Thyroid gland (tissue), 4 donors: ENCODE results near the gene TBC1D16.

Experiments used
- CTCF ChIP-seq, 6 experiments: fragments of 200-600 bp in 3 of 6; fragments of 450-650 bp in 3 of 6; sonication (generic) in 3 of 6; IDR thresholded peaks; one replicate each; pipeline ENCODE4 v1.5.1; 2016 to 2019; ENCODE audit warnings: antibody characterized with exemption in 6 of 6, mild to moderate bottlenecking in 2 of 6, inconsistent platforms in 1 of 6, moderate library complexity in 1 of 6
- POLR2A ChIP-seq, 2 donors: fragments of 450-650 bp; IDR thresholded peaks; one replicate each; pipeline ENCODE4 v1.6.1; 2017; ENCODE audit warnings: antibody characterized with exemption in 2 of 2, mild to moderate bottlenecking in 2 of 2, moderate library complexity in 1 of 2

- TF ChIP-seq CTCF (IDR thresholded peaks at IDR 0.05) = peak in 1 of 6 experiments; percentile 29
- TF ChIP-seq POLR2A (IDR thresholded peaks at IDR 0.05) = no peak
These were observed 65.0 kb downstream of the TBC1D16 start for GRCh38 chr17:79970576-79971068.
